ENCODE data around the gene LPAR5.

DNA sequence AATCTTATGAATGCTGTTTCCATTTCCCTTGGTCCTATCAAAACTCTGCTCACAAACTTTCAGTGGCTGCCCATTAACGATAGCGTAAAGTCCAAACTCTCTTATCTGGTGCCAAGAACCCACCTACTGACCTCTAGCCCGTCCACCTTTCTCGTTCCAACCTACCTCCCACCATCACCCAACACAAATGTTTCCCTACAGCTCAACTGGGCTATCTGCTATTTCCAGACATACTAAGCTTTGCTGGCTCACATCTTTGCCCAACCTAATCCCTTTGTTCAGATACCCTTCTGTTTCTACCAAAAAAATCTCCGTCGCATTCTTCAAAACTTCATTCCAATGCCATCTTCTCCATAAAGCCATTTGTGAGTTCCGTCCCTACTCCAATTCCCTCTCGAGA lies 60.1 kb downstream of the LPAR5 start:
- TF ChIP-seq, protein P1, sequence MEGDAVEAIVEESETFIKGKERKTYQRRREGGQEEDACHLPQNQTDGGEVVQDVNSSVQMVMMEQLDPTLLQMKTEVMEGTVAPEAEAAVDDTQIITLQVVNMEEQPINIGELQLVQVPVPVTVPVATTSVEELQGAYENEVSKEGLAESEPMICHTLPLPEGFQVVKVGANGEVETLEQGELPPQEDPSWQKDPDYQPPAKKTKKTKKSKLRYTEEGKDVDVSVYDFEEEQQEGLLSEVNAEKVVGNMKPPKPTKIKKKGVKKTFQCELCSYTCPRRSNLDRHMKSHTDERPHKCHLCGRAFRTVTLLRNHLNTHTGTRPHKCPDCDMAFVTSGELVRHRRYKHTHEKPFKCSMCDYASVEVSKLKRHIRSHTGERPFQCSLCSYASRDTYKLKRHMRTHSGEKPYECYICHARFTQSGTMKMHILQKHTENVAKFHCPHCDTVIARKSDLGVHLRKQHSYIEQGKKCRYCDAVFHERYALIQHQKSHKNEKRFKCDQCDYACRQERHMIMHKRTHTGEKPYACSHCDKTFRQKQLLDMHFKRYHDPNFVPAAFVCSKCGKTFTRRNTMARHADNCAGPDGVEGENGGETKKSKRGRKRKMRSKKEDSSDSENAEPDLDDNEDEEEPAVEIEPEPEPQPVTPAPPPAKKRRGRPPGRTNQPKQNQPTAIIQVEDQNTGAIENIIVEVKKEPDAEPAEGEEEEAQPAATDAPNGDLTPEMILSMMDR (conservative IDR thresholded peaks at IDR 0.05; ENCODE audit: low read depth, low read length) = no peak
- TF ChIP-seq EZH2 (IDR thresholded peaks at IDR 0.05; ENCODE audit: low read length, unreplicated experiment) = no peak

All from PC-3 (cell line).